ENCODE data around the gene DOC2B. TPM values are rescaled to one million over a fixed set of nuclear protein-coding genes. Genes with fewer than 3 reads are reported as not detected.
A peak's percentile ranks its signal among the peaks of the same experiment; 100 is the strongest.
"Not testable (repeated sequence)": the region's sequence is repeated elsewhere in the genome, so short reads cannot be mapped to it uniquely, and the experiment has no call there.

Gene DOC2B
- total and polyA plus RNA-seq, 2 of the 13 experiments (the other 11 are each of a cell fraction or from before 2014, with no cell fraction given) = 0.09 to 0.22 TPM

GRCh38 chr17:206941-207560 lies 25.6 kb upstream of the DOC2B start:
- in situ Hi-C loops (cut with HindIII; ENCODE audit: extremely low pct_ligation_motif_present, low pct_unique_long_range_greater_than_20kb) = no loop called here
- H4K20me1 ChIP-seq (ENCODE audit: insufficient read depth, low read length) = no peaks in the 10 kb centered on the region

GRCh38 chr17:206484-206883 lies 25.0 kb upstream of the DOC2B start:
- WGBS (ENCODE audit: low lambda C conversion rate) = 96% methylated on average over 27 of the region's 27 CpGs
- FAIRE-seq; POLR2A ChIA-PET; H4K20me1 ChIP-seq (ENCODE audit: insufficient read depth, low read length); H3K4me3 ChIP-seq (replicated peaks in 1 of 3; ENCODE audit: insufficient read depth in 1 of 3, low read depth in 2 of 3, low read length in 3 of 3); H3K27ac ChIP-seq (ENCODE audit: extremely low read length, insufficient read depth, low read length); H2AFZ ChIP-seq (ENCODE audit: low read length); H3K79me2 ChIP-seq (ENCODE audit: insufficient read depth, low read length); H3K9me3 ChIP-seq (ENCODE audit: low read length); BruUV-seq (replicated peaks); H3K4me2 ChIP-seq (ENCODE audit: low read depth, low read length); ATAC-seq; in situ Hi-C loops (cut with HindIII; ENCODE audit: extremely low pct_ligation_motif_present, low pct_unique_long_range_greater_than_20kb); DNase-seq (ENCODE audit: low spot score); H3K4me1 ChIP-seq (ENCODE audit: insufficient read depth, low read length); H3K9ac ChIP-seq (ENCODE audit: insufficient read depth, low read depth, low read length); H3K36me3 ChIP-seq (replicated peaks in 1 of 2; ENCODE audit: control insufficient read depth in 1 of 2, insufficient read depth in 2 of 2, low read length in 2 of 2); CTCF ChIA-PET (ENCODE audit: low intra/inter-chr PET ratio, low total read pairs); intact Hi-C loops (cut with micrococcal nuclease; ENCODE audit: unreplicated experiment); H3K27me3 ChIP-seq (ENCODE audit: control insufficient read depth in 1 of 2, insufficient read depth in 2 of 2, low read length in 2 of 2): not testable (repeated sequence)

More at GRCh38 chr17:206941-207560, 25.6 kb upstream of the DOC2B start:
- H2AFZ ChIP-seq (ENCODE audit: low read length) = no peak overlapping the region
- ATAC-seq = no peak
- DNase-seq (ENCODE audit: low spot score) = no peak
- H3K79me2 ChIP-seq (ENCODE audit: insufficient read depth, low read length) = no peaks in the 10 kb centered on the region
- peaks cover 0 to 7% of the 10 kb centered on the region in 2 experiments; a peak in 3 of 5 replicates for H3K27me3 ChIP-seq (ENCODE audit: control insufficient read depth in 1 of 2, insufficient read depth in 2 of 2, low read length in 2 of 2)
- H3K27ac ChIP-seq (ENCODE audit: extremely low read length, insufficient read depth, low read length) = no peak overlapping the region
- CTCF ChIA-PET (ENCODE audit: low intra/inter-chr PET ratio, low total read pairs) = no interaction called here
- no peak for FAIRE-seq
- no TSS peak for BruUV-seq (replicated peaks)
- TF ChIP-seq SP4 (CRISPR knock-in tag; IDR thresholded peaks at IDR 0.05) = no peak
- peak; percentile 47 for TF ChIP-seq AGO2 (optimal IDR thresholded peaks at IDR 0.05; ENCODE audit: low read depth, low read length)
- 97% methylated on average over 36 of the region's 37 CpGs for WGBS (ENCODE audit: low lambda C conversion rate)
- H3K9me3 ChIP-seq (ENCODE audit: low read length) = no peaks in the 10 kb centered on the region
- intact Hi-C loops (cut with micrococcal nuclease; ENCODE audit: unreplicated experiment) = no loop called here
- H3K36me3 ChIP-seq (replicated peaks in 1 of 2; ENCODE audit: control insufficient read depth in 1 of 2, insufficient read depth in 2 of 2, low read length in 2 of 2) = peaks cover 1% of the 10 kb centered on the region in 2 experiments; a peak in 2 of 5 replicates
- no peaks in the 10 kb centered on the region for H3K4me1 ChIP-seq (ENCODE audit: insufficient read depth, low read length)
- H3K4me2 ChIP-seq (ENCODE audit: low read depth, low read length) = no peak overlapping the region
- no peak overlapping the region for H3K9ac ChIP-seq (ENCODE audit: insufficient read depth, low read depth, low read length)
- H3K4me3 ChIP-seq (replicated peaks in 1 of 3; ENCODE audit: insufficient read depth in 1 of 3, low read depth in 2 of 3, low read length in 3 of 3) = no peak overlapping the region
- POLR2A ChIA-PET = no interaction called here

All from HepG2 (cell line).